Stimulated activated naive CD4-positive, alpha-beta T cell (primary cell): ENCODE data around the gene ZNF764.
A peak's percentile ranks its signal among the peaks of the same experiment; 100 is the strongest.
"Not testable (repeated sequence)": the region's sequence is repeated elsewhere in the genome, so short reads cannot be mapped to it uniquely, and the experiment has no call there.

Source experiments
- DNase-seq, 6 experiments: peaks; one replicate each; lab custom pipeline; 2025; lab: John Stamatoyannopoulos, UW

The ZNF764 gene

GRCh38 chr16:30557957-30558788 lies at the start of gene ZNF764:
Gene ZNF764, minus strand, starts transcription at chr16:30558374. Its CDS starts 192 bp downstream, at chr16:30558182.
- DNase-seq: peak; percentile 87 to 94 (median 91)

- no peak for DNase-seq
These were observed 47.8 kb upstream of the ZNF764 start for GRCh38 chr16:30606004-30606403.

GRCh38 chr16:30605158-30605557 lies 47.0 kb upstream of the ZNF764 start:
- DNase-seq: no peak

- no peak for DNase-seq
These were observed 46.3 kb upstream of the ZNF764 start for GRCh38 chr16:30604316-30604947.

- DNase-seq: no peak
These were observed 45.8 kb upstream of the ZNF764 start for GRCh38 chr16:30603945-30604315.

- no peak for DNase-seq
These were observed 44.6 kb upstream of the ZNF764 start for GRCh38 chr16:30602616-30603277.

- DNase-seq: no peak
These were observed 43.8 kb upstream of the ZNF764 start for GRCh38 chr16:30601966-30602365.

GRCh38 chr16:30600929-30601328 lies 42.8 kb upstream of the ZNF764 start:
- no peak for DNase-seq

GRCh38 chr16:30600215-30600614 lies 42.0 kb upstream of the ZNF764 start:
- DNase-seq: no peak

GRCh38 chr16:30592871-30593270 lies 34.7 kb upstream of the ZNF764 start:
- DNase-seq: no peak

- DNase-seq: not testable (repeated sequence)
These were observed 32.7 kb upstream of the ZNF764 start for GRCh38 chr16:30590869-30591268.

GRCh38 chr16:30589582-30589981 lies 31.4 kb upstream of the ZNF764 start:
- not testable (repeated sequence) for DNase-seq

GRCh38 chr16:30588651-30589050 lies 30.5 kb upstream of the ZNF764 start:
- no peak for DNase-seq

GRCh38 chr16:30585400-30586191 lies 27.4 kb upstream of the ZNF764 start, which contains the start of gene ZNF785:
Gene ZNF785, minus strand, starts transcription at chr16:30585697. Its CDS starts 86 bp downstream, at chr16:30585611.
- DNase-seq: peak; percentile 81 to 93 (median 90)

GRCh38 chr16:30585022-30585399 lies 26.8 kb upstream of the ZNF764 start:
- DNase-seq: no peak

- DNase-seq: no peak
These were observed 24.6 kb upstream of the ZNF764 start for GRCh38 chr16:30582611-30583340.

GRCh38 chr16:30581457-30581856 lies 23.3 kb upstream of the ZNF764 start:
- no peak for DNase-seq

GRCh38 chr16:30574678-30575077 lies 16.5 kb upstream of the ZNF764 start:
- DNase-seq: no peak

- peak; percentile 87 to 98 (median 95) for DNase-seq
These were observed 13.5 kb upstream of the ZNF764 start, which contains the start of gene ZNF688 for GRCh38 chr16:30571445-30572322. Gene ZNF688, minus strand, starts transcription at chr16:30571714. Its CDS starts 85 bp downstream, at chr16:30571629.
